HG03520 (cell line): ENCODE results near the gene VDR.
A peak's percentile ranks its signal among the peaks of the same experiment; 100 is the strongest.

Experiments
- ATAC-seq: cut with Tn5 transposase; IDR thresholded peaks from one replicate; pipeline ENCODE4 v1.9.1; 2021; ENCODE audit warnings: mild to moderate bottlenecking, moderate library complexity; ENCODE audit not compliant: unreplicated experiment

VDR gene

GRCh38 chr12:47904713-47905709 is at the start of gene VDR:
Gene VDR, minus strand, starts transcription at chr12:47904994. Its CDS starts 25,881 bp downstream, at chr12:47879113.
- ATAC-seq, result peak; percentile 35

GRCh38 chr12:47954058-47954457 is 49.3 kb upstream of the VDR start:
- no peak for ATAC-seq

GRCh38 chr12:47950856-47951468 is 46.2 kb upstream of the VDR start:
- no peak for ATAC-seq

- no peak for ATAC-seq
Observed at GRCh38 chr12:47949441-47950341, 44.9 kb upstream of the VDR start.

- no peak for ATAC-seq
Observed at GRCh38 chr12:47947341-47947740, 42.5 kb upstream of the VDR start.

- ATAC-seq, result no peak
Observed at GRCh38 chr12:47946413-47947323, 41.9 kb upstream of the VDR start.

GRCh38 chr12:47945341-47945728 is 40.5 kb upstream of the VDR start:
- ATAC-seq, result no peak

GRCh38 chr12:47944685-47945340 is 40.0 kb upstream of the VDR start:
- no peak for ATAC-seq

GRCh38 chr12:47943623-47944340 is 39.0 kb upstream of the VDR start:
- no peak for ATAC-seq

GRCh38 chr12:47942614-47943225 is 37.9 kb upstream of the VDR start:
- no peak for ATAC-seq

- ATAC-seq, result no peak
Observed at GRCh38 chr12:47941871-47942613, 37.2 kb upstream of the VDR start.

- ATAC-seq, result no peak
Observed at GRCh38 chr12:47941475-47941780, 36.6 kb upstream of the VDR start.

GRCh38 chr12:47940773-47941474 is 36.1 kb upstream of the VDR start:
- no peak for ATAC-seq

- ATAC-seq, result no peak
Observed at GRCh38 chr12:47939009-47939601, 34.3 kb upstream of the VDR start.

GRCh38 chr12:47938594-47938993 is 33.8 kb upstream of the VDR start:
- no peak for ATAC-seq

GRCh38 chr12:47938093-47938492 is 33.3 kb upstream of the VDR start:
- ATAC-seq, result no peak

GRCh38 chr12:47935184-47935583 is 30.4 kb upstream of the VDR start:
- ATAC-seq, result no peak
